Aorta (tissue), 5 donors: ENCODE data around the gene HEG1. TPM values are rescaled to one million over a fixed set of nuclear protein-coding genes. Genes with fewer than 3 reads are reported as not detected.

Experiments
- ATAC-seq: fragments of 200-7000 bp; cut with Tn5 transposase; one replicate; pipeline ENCODE4 v1.9.1; 2022; ENCODE audit warnings: moderate library complexity; ENCODE audit not compliant: low FRiP score
- DNase-seq, 2 donors: peaks; one replicate each; pipeline ENCODE4 v3.0.0-alpha.2; 2020
- H3K27ac ChIP-seq, 2 donors: one replicate each; pipeline ENCODE4 v1.5.1; 2013; ENCODE audit warnings: low read length in 2 of 2, mild to moderate bottlenecking in 2 of 2, moderate library complexity in 2 of 2, control low read depth in 1 of 2, inconsistent platforms in 1 of 2, low read depth in 1 of 2
- H3K27me3 ChIP-seq, 2 donors: one replicate each; pipeline ENCODE4 v1.6.1; 2013; ENCODE audit warnings: control low read depth in 1 of 2, low read length in 1 of 2, mild to moderate bottlenecking in 1 of 2, moderate library complexity in 1 of 2; ENCODE audit not compliant: insufficient read depth in 2 of 2, control insufficient read depth in 1 of 2
- H3K36me3 ChIP-seq, 2 donors: one replicate each; pipeline ENCODE4 v1.6.1; 2013; ENCODE audit warnings: control low read depth in 1 of 2, low read length in 1 of 2, mild to moderate bottlenecking in 1 of 2; ENCODE audit not compliant: insufficient read depth in 2 of 2, control insufficient read depth in 1 of 2
- H3K4me1 ChIP-seq, 2 donors: one replicate each; pipeline ENCODE4 v1.6.1; 2013; ENCODE audit warnings: low read length in 2 of 2, control low read depth in 1 of 2, mild to moderate bottlenecking in 1 of 2, moderate library complexity in 1 of 2; ENCODE audit not compliant: insufficient read depth in 2 of 2, control insufficient read depth in 1 of 2
- H3K4me3 ChIP-seq, 2 donors: one replicate each; pipeline ENCODE4 v1.5.1; 2013; ENCODE audit warnings: low read length in 2 of 2, control low read depth in 1 of 2, mild to moderate bottlenecking in 1 of 2
- H3K9me3 ChIP-seq: one replicate; pipeline ENCODE4 v1.6.1; 2013; ENCODE audit warnings: mild to moderate bottlenecking, low read length; ENCODE audit not compliant: control insufficient read depth
- WGBS, 2 donors: extraction: QIAGEN DNeasy Blood & Tissue Kit; methylation state at CpG; one replicate each; pipeline ENCODE4 v1.1.7; 2013; 5-methylcytosine and 5-hydroxymethylcytosine counted together
- intact Hi-C, 2 donors: fragments of 100-400 bp; cut with DNase I; formaldehyde crosslinking; loops; one replicate each; pipeline versions ENCODE4 v1.14.2 to v1.15.0; 2022
- polyA plus RNA-seq, 2 donors: library from polyadenylated mRNA; stranded (reverse); fragments of 200-250 nt; gene quantifications; one replicate each; pipeline ENCODE4 v1.2.3, GENCODE V29; 2013
- total RNA-seq, 2 donors: library from RNA; stranded (reverse); fragmentation: NEBNext Ultra II Directional; extraction: Animal tissue kit (Norgen Biotek cat#: 25700); gene quantifications; one replicate each; pipeline ENCODE4 v1.2.1, GENCODE V29; 2021
- donor health status: healthy with polysubstance abuse.
- donor health status: Bipolar disorder and iron deficiency.
- donor health status: DM: no; HTN: no; CAD: no.
- donor health status: DM: no; HTN: no; CAD: no.
- donor health status: DM: yes; HTN: yes; CAD: no.

The HEG1 gene
- total and polyA plus RNA-seq, 4 donors: 4.9 to 204 (median 55.7) TPM

DNA sequence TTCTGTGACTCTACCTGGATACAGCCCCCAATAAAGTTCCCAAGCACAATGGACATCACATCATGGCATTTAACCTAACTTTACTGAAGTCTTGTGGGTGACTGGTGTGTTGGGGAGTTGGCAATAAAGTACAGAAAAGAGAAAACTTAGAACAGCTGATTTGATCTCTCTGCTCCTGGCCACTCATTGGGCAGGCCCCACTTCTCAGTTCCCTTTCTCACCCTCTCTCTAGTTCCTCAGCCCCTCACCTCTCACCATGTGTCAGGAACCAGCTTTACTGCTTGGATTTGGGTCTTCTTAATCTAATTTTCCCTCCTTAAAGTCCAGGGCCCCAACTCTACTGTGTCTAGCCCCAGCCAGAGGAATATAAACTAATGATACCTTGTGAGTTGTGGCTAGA lies 120.5 kb downstream of the HEG1 start:
- Histone ChIP-seq H3K27ac (no peak overlapping the region), H3K27me3 (no peaks in the 10 kb centered on the region), H3K4me1 (no peaks in the 10 kb centered on the region), H3K9me3 (no peaks in the 10 kb centered on the region), H3K36me3 (no peaks in the 10 kb centered on the region), H3K4me3 (no peak overlapping the region)
- ATAC-seq: no peak
- no peak for DNase-seq
- intact Hi-C loops: loop anchor here in 1 of 2 donors (10.0 kb wide), 1 partner anchor 500 kb away; no protein-coding TSS in a partner anchor

DNA sequence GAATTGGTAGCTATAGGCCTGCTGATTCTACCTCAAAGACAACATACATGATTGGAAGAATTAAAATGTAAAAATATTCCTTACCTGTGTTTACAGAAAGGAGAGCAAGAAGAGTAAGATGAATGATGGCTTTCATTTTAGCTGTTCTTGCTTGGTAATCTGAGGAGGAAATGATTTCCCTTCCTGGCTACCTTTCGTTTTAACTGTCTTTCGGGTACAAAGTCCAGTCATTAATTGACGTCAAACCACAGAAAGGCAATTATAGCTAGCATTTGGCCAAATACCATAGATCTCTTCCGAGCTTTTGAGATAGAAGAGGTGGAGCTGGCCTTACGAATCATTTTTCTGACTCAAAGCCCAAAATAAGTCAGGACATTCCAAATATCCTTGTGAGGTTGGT lies 121.2 kb downstream of the HEG1 start, which contains the start of gene MUC13:
Gene MUC13 (minus strand): TSS at position 175 of the 400 bp plus-strand sequence. CDS start 39 bp downstream, at position 136.
- Histone ChIP-seq H3K4me3 (no peak within 1 kb of the TSS), H3K4me1 (no peaks in the 10 kb centered on the region), H3K27me3 (no peaks in the 10 kb centered on the region), H3K27ac (no peak within 1 kb of the TSS), H3K9me3 (no peaks in the 10 kb centered on the region), H3K36me3 (no peaks in the 10 kb centered on the region)
- no peak for ATAC-seq
- DNase-seq: no peak
- intact Hi-C loops: loop anchor here in 1 of 2 donors (10.0 kb wide), 1 partner anchor 500 kb away; no protein-coding TSS in a partner anchor
- 86 to 89% methylated on average over 5 of the region's 5 CpGs for WGBS, 2 donors

DNA sequence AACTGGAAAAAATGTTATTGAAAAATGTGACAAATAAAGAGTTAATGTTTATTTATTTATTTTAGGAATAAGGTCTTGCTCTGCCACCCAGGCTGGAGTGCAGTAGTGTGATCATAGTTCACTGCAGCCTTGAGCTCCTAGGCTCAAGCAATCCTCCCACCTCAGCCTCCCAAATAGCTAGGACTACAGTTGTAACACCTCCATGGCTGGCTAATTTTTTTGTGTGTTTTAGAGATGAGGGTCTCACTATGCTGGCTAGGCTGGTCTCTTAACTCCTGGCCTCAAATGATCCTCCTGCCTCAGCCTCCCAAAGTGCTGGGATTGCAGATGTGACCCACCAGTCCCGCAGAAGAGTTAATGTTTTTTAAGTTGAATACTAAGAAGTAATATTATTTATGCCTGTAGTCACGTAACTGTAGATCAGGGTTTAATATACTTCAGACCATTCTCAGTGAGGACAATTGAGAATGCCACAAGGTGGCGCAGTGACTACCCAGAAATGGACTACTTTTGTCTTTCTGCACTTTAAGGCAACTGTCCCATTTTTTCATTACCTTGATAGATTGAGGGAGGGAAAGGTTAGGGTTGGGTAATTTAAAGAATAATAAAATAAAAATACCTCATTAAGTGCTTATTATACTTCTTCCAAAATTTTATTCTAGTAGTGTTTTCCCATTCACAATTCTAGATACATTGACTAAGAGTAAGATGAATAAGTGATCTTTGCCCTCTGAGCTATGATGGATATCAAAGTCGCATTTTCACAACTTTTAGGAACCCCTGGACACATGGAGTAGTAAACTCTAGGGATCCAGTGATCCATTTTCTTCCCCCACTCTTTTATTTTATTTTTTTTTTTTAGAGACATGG lies 127.2 kb downstream of the HEG1 start:
- Histone ChIP-seq H3K4me1 (no peaks in the 10 kb centered on the region), H3K9me3 (no peaks in the 10 kb centered on the region), H3K27ac (no peak overlapping the region), H3K27me3 (no peaks in the 10 kb centered on the region), H3K36me3 (no peaks in the 10 kb centered on the region), H3K4me3 (no peak overlapping the region)
- intact Hi-C loops: loop anchor here (5.0 to 10.0 kb wide), 3 partner anchors 234 to 656 kb away; no protein-coding TSS in a partner anchor
- ATAC-seq (no peak), DNase-seq (peak in 1 of 2 donors; percentile 76)
- 20 to 26% methylated on average over 4 of the region's 4 CpGs for WGBS, 2 donors

DNA sequence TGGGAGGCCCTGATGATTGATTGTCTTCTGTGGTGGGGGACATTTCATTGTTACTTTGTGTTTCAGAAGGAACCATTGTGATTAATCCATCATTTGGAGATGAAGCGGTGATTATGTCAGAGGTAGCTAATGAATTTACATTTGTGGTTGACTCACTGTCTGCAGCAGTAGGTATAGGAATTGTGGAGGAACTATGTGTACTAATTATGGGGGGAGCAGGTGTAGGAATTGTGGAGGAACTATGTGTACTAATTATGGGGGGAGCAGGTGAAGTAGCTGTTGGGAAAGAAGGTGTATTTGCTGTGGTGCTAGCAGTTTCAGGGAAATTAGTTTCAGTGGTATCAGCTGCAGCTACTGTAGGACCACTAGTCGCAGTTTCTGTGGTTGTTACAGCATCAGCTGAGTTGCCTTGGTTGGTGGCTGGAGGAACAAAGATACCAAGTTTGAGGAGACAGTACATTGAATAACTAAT lies 128.2 kb downstream of the HEG1 start:
- Histone ChIP-seq H3K27me3 (no peaks in the 10 kb centered on the region), H3K4me3 (no peak overlapping the region), H3K9me3 (no peaks in the 10 kb centered on the region), H3K36me3 (no peaks in the 10 kb centered on the region), H3K4me1 (no peaks in the 10 kb centered on the region), H3K27ac (no peak overlapping the region)
- intact Hi-C loops: loop anchor here (5.0 to 10.0 kb wide), 3 partner anchors 235 to 657 kb away; no protein-coding TSS in a partner anchor
- ATAC-seq: no peak
- no peak for DNase-seq
- 95 to 97% methylated on average over 2 of the region's 2 CpGs for WGBS, 2 donors

DNA sequence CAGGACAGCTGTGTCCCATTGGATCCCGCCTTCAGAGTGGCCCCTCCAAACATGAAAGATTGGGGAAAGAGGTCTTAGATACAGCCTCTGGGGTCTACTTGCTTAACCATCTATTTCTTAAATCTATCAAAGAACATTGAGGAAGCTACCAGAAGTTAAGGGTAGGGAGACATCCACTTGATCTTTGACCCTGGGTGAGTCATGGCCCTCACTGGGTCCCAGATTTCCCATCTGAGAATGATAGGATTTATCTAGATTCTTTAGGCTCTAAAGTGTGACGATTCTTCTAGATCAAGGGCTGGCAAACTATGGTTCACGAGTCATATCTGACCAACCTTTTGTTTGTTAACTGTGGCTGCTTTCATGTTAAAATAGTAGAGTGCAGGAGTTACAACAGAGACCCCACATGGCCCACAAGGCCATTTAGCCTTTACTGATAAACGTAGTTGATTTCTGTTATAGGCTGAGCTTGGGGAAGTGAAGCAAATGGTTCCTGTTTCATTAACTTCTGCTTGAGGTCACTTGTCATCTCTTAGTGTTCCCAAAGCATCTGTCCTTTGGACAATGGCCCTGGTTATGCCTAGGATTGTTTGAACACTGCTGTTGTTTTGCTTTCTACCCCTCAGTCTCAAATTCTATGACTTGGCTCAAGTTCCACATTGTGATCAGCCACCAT lies 129.2 kb downstream of the HEG1 start:
- no peak overlapping the region for H3K27ac ChIP-seq
- WGBS, 2 donors: 84 to 91% methylated on average over 4 of the region's 4 CpGs
- intact Hi-C loops: loop anchor here (5.0 to 10.0 kb wide), 3 partner anchors 236 to 658 kb away; no protein-coding TSS in a partner anchor

DNA sequence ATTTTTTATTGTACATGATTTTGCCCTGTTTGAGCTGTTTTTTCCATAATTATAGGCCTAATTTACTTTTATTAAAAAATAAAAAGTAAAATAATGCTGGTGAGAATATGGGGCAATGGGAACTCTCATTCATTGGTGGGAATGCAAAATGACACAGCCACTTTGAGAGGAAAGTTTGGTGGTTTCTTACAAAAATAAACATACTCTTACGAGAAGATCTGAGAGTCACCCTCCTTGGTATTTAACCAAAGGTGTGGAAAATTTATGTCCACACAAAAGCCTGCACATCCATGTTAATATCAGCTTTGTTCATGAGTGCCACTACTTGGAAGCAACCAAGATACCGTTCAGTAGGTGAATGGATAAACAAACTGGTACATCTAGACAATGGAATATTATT lies 131.1 kb downstream of the HEG1 start:
- ATAC-seq: no peak
- Histone ChIP-seq H3K36me3 (no peaks in the 10 kb centered on the region), H3K4me3 (no peak overlapping the region), H3K27me3 (no peaks in the 10 kb centered on the region), H3K9me3 (no peaks in the 10 kb centered on the region), H3K27ac (no peak overlapping the region), H3K4me1 (no peaks in the 10 kb centered on the region)
- DNase-seq: no peak
- intact Hi-C loops: loop anchor here (5.0 to 10.0 kb wide), 3 partner anchors 238 to 660 kb away; no protein-coding TSS in a partner anchor
- 91 to 93% methylated on average over 2 of the region's 2 CpGs for WGBS, 2 donors

More for the DNA sequence above, 129.2 kb downstream of the HEG1 start:
- DNase-seq: no peak
- no peaks in the 10 kb centered on the region for H3K27me3 ChIP-seq
- H3K4me3 ChIP-seq: no peak overlapping the region
- ATAC-seq: no peak
- no peaks in the 10 kb centered on the region for H3K36me3 ChIP-seq
- H3K4me1 ChIP-seq: no peaks in the 10 kb centered on the region
- no peaks in the 10 kb centered on the region for H3K9me3 ChIP-seq

DNA sequence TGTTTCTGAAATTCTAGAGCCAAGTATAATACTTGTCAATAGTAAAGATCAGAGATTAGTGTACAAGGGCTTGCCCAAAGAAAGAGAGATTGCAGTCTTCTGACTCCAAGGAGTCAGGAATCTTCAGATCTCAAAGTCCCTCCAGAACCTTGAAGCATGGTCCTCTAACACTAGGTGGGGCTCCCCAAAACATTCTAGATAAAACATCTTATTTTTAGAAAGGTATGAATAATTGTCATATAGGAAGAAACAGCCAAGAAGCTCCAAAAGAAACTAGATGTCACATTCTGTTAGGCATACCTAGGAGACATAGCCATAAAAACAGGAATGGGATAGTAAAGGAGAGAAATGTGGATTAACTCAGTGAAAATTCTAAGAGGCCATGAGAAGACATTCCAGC lies 132.0 kb downstream of the HEG1 start:
- DNase-seq: no peak

DNA sequence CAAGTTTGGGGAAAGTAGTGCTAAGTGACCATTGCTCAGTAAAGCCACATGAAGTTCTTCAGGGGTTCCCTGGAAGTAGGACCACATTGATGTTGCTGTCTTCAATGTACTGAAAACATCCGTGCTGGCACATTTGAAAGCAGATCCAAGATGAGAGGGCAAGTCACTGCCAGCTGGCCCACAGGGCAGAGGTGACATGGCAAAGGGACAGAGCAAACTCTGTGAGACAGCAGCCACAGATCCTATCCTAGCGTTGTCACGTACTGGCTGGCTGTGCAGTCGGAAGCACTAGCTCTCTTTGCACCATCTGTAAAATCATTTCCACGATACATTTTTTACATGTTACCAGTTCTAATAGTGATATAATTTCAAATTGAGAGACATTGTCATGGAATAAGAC lies 135.1 kb downstream of the HEG1 start:
- no peak overlapping the region for H3K27ac ChIP-seq
- 86 to 90% methylated on average over 5 of the region's 5 CpGs for WGBS, 2 donors
- H3K27me3 ChIP-seq: no peaks in the 10 kb centered on the region
- H3K9me3 ChIP-seq: no peaks in the 10 kb centered on the region
- no peaks in the 10 kb centered on the region for H3K36me3 ChIP-seq
- H3K4me3 ChIP-seq: no peak overlapping the region
- no peaks in the 10 kb centered on the region for H3K4me1 ChIP-seq
- intact Hi-C loops: loop anchor here in 1 of 2 donors (10.0 kb wide), 1 partner anchor 664 kb away; no protein-coding TSS in a partner anchor
- no peak for DNase-seq
- ATAC-seq: no peak

More for the DNA sequence above, 132.0 kb downstream of the HEG1 start:
- no peaks in the 10 kb centered on the region for H3K9me3 ChIP-seq
- no peaks in the 10 kb centered on the region for H3K36me3 ChIP-seq
- no peaks in the 10 kb centered on the region for H3K27me3 ChIP-seq
- H3K4me1 ChIP-seq: no peaks in the 10 kb centered on the region
- intact Hi-C loops: loop anchor here in 1 of 2 donors (10.0 kb wide), 1 partner anchor 661 kb away; no protein-coding TSS in a partner anchor
- no peak overlapping the region for H3K27ac ChIP-seq
- ATAC-seq: no peak
- no peak overlapping the region for H3K4me3 ChIP-seq
